Endodermal cell (in vitro differentiated cells): ENCODE results near the gene GDF2. TPM values are rescaled to one million over a fixed set of nuclear protein-coding genes. Genes with fewer than 3 reads are reported as not detected.

Source experiments
- DNase-seq: peaks from one replicate; pipeline ENCODE4 v3.0.0-alpha.2; 2017
- H3K27ac ChIP-seq: 2 replicates; pipeline ENCODE4 v1.5.1; 2013; ENCODE audit warnings: mild to moderate bottlenecking, low read depth, low read length, moderate library complexity
- H3K27me3 ChIP-seq: 2 replicates; pipeline ENCODE4 v1.6.1; 2013; ENCODE audit warnings: mild to moderate bottlenecking, low read length, moderate library complexity; ENCODE audit not compliant: insufficient read depth, control insufficient read depth, poor library complexity, severe bottlenecking
- H3K36me3 ChIP-seq: 2 replicates; pipeline ENCODE4 v1.7.0; 2013; ENCODE audit warnings: mild to moderate bottlenecking, low read length, moderate library complexity; ENCODE audit not compliant: control insufficient read depth, insufficient read depth
- H3K4me1 ChIP-seq: one replicate; pipeline ENCODE4 v1.7.0; 2013; ENCODE audit warnings: low read length; ENCODE audit not compliant: control insufficient read depth, insufficient read depth
- H3K4me3 ChIP-seq: 2 replicates; pipeline ENCODE4 v1.5.1; 2013; ENCODE audit warnings: mild to moderate bottlenecking, low read length, moderate library complexity
- H3K9ac ChIP-seq: 2 replicates; pipeline ENCODE4 v1.6.1; 2013; ENCODE audit warnings: mild to moderate bottlenecking, low read length, moderate library complexity; ENCODE audit not compliant: poor library complexity, severe bottlenecking; ENCODE audit errors: extremely low read depth
- H3K9me3 ChIP-seq: 2 replicates; pipeline ENCODE4 v1.6.1; 2013; ENCODE audit warnings: mild to moderate bottlenecking, low read length, moderate library complexity; ENCODE audit not compliant: control insufficient read depth
- H3K27ac Mint-ChIP-seq: 2 replicates; pipeline ENCODE4 v1.8.0; 2020; ENCODE audit warnings: mixed read lengths
- H3K27me3 Mint-ChIP-seq: 2 replicates; pipeline ENCODE4 v1.8.0; 2021; ENCODE audit warnings: mild to moderate bottlenecking, mixed read lengths; ENCODE audit not compliant: insufficient read depth
- H3K36me3 Mint-ChIP-seq: 2 replicates; pipeline ENCODE4 v1.8.0; 2020; ENCODE audit warnings: low read depth, mixed read lengths
- H3K4me1 Mint-ChIP-seq: 2 replicates; pipeline ENCODE4 v1.8.0; 2020; ENCODE audit warnings: mixed read lengths
- H3K4me3 Mint-ChIP-seq: 2 replicates; pipeline ENCODE4 v1.8.0; 2020; ENCODE audit warnings: mild to moderate bottlenecking, moderate library complexity, mixed read lengths
- H3K9me3 Mint-ChIP-seq: 2 replicates; pipeline ENCODE4 v1.8.0; 2020; ENCODE audit warnings: mild to moderate bottlenecking, mixed read lengths
- WGBS, 2 experiments: methylation state at CpG; one replicate each; pipeline versions ENCODE4 v1.1.5 to v1.1.7; 2013; ENCODE audit warnings: missing lambda C conversion rate in 2 of 2, mixed read lengths in 1 of 2; ENCODE audit not compliant: insufficient coverage in 1 of 2, insufficient read length in 1 of 2; 5-methylcytosine and 5-hydroxymethylcytosine counted together
- total RNA-seq, 2 donors: library from RNA; stranded (reverse); fragmentation: NEBNext Ultra II Directional in 1 of 2; extraction: Animal tissue kit (Norgen Biotek cat#: 25700) in 1 of 2; gene quantifications; 2 replicates in 1 of 2; 3 replicates in 1 of 2; pipeline ENCODE4 v1.2.1, GENCODE V29; 2021
- TF ChIP-seq, protein P1 (sequence below): fragments of 200-600 bp; sonication (generic); conservative IDR thresholded peaks from 2 replicates; pipeline ENCODE4 v1.5.0; 2021; ENCODE audit warnings: antibody characterized with exemption, mild to moderate bottlenecking

GDF2 gene
- total RNA-seq, 2 donors from 2014 or later = not detected

DNA sequence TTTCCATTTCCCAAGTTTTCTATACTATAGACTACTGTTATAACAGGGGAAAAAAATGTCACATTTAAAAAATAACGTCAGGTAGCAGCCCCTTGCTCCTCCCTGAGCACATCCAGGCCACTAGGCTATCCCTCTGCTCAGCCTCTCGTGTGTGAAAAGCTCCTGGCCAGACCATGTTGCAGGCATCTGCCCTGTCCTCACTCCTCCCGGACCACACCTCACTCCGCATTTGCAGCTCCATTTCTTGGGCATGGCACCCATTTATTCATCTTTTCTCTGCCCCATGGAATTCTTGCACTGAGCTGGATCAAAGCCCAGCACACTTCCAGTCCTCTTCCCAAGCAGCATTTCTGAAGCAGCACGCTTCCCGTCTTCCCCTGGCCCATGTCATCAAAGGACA lies 1.4 kb upstream of the GDF2 start:
- Histone ChIP-seq H3K36me3 (no peaks in the 10 kb centered on the region), H3K4me1 (no peaks in the 10 kb centered on the region), H3K9ac (no peak overlapping the region), H3K9me3 (no peaks in the 10 kb centered on the region), H3K27ac (no peak overlapping the region), H3K27me3 (no peaks in the 10 kb centered on the region), H3K4me3 (no peak overlapping the region)
- Mint-ChIP-seq H3K4me1 (no peaks in the 10 kb centered on the region), H3K9me3 (no peaks in the 10 kb centered on the region), H3K27me3 (peaks cover 2% of the 10 kb centered on the region), H3K27ac (no peak overlapping the region), H3K4me3 (no peak overlapping the region), H3K36me3 (no peaks in the 10 kb centered on the region)
- DNase-seq = no peak
- WGBS, 2 experiments = 85 to 93% methylated on average over 5 to 6 of the region's 6 CpGs
- TF ChIP-seq, protein P1, sequence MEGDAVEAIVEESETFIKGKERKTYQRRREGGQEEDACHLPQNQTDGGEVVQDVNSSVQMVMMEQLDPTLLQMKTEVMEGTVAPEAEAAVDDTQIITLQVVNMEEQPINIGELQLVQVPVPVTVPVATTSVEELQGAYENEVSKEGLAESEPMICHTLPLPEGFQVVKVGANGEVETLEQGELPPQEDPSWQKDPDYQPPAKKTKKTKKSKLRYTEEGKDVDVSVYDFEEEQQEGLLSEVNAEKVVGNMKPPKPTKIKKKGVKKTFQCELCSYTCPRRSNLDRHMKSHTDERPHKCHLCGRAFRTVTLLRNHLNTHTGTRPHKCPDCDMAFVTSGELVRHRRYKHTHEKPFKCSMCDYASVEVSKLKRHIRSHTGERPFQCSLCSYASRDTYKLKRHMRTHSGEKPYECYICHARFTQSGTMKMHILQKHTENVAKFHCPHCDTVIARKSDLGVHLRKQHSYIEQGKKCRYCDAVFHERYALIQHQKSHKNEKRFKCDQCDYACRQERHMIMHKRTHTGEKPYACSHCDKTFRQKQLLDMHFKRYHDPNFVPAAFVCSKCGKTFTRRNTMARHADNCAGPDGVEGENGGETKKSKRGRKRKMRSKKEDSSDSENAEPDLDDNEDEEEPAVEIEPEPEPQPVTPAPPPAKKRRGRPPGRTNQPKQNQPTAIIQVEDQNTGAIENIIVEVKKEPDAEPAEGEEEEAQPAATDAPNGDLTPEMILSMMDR = no peak

DNA sequence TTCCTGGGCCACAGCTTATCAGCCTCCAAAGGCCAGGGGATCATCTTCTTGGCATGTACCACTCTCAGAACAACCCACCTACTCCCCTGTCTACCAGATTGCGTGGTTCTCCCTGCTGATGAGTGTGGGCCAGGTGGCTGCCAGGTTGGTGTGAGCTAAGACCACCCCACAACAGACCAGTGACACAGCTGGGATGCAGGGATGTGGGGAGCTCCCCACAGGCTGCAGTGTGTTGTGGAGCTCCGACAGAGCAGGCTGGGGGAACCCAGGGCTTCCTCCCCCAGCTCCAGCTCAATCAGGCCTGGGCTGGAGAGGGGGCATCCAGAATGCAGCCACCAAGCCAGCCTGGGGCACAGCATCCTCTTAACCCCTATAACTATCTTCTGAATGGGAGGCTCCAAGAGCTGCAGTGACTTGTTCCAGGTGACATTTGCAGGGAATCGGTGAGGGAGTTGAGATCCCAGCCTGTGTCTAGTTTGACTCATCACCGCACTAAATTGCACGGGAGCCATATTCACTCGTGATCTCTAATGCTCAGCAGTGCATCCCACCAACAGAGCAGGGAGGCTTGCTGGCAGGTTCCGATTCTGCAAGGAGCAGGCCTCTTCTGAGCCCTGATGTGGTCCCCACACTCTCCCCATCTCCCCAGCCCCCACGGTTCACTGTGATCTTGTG lies 596 bp upstream of the GDF2 start:
- Mint-ChIP-seq H3K36me3 (no peaks in the 10 kb centered on the region), H3K27ac (no peak overlapping the region), H3K4me3 (no peak overlapping the region), H3K4me1 (no peaks in the 10 kb centered on the region), H3K27me3 (peaks cover 2% of the 10 kb centered on the region), H3K9me3 (no peaks in the 10 kb centered on the region)
- H3K4me1 ChIP-seq = no peaks in the 10 kb centered on the region
- no peak overlapping the region for H3K27ac ChIP-seq
- H3K4me3 ChIP-seq = no peak overlapping the region
- WGBS, 2 experiments = 91 to 93% methylated on average over 6 to 8 of the region's 8 CpGs
- no peaks in the 10 kb centered on the region for H3K27me3 ChIP-seq
- no peaks in the 10 kb centered on the region for H3K9me3 ChIP-seq
- DNase-seq = no peak
- H3K9ac ChIP-seq = no peak overlapping the region
- TF ChIP-seq, protein P1 = no peak
- H3K36me3 ChIP-seq = no peaks in the 10 kb centered on the region

DNA sequence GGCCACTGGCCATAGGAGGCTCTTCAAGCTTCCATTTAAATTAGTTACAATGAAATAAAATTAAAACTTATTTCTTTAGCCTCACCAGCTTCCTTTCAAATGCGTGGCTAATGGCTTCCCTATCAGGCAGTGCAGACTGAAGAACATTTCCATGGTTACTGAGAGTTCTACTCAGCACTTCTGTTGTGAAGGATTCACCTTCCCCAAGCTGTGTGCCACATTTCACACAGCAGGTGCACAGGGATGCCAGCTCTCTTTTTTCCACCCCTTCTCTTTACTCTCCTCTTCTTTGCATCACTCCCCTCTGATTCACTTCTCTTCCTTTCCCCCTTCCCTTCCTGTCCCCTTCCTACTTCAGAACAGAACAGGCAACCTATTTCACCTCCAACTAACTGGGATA lies 833 bp downstream of the GDF2 start:
- Mint-ChIP-seq H3K27ac (no peak overlapping the region), H3K27me3 (peaks cover 2% of the 10 kb centered on the region), H3K4me1 (no peaks in the 10 kb centered on the region), H3K4me3 (no peak overlapping the region), H3K36me3 (no peaks in the 10 kb centered on the region), H3K9me3 (peaks cover 3% of the 10 kb centered on the region)
- no peaks in the 10 kb centered on the region for H3K27me3 ChIP-seq
- no peak overlapping the region for H3K4me3 ChIP-seq
- no peaks in the 10 kb centered on the region for H3K9me3 ChIP-seq
- TF ChIP-seq, protein P1 = no peak
- H3K36me3 ChIP-seq = no peaks in the 10 kb centered on the region
- no peaks in the 10 kb centered on the region for H3K4me1 ChIP-seq
- no peak overlapping the region for H3K27ac ChIP-seq
- DNase-seq = no peak
- no peak overlapping the region for H3K9ac ChIP-seq
- WGBS, 2 experiments = 80 to 93% methylated on average over 1 of the region's 1 CpG
